ENCODE measurements around the gene TRABD2A. TPM values are rescaled to one million over a fixed set of nuclear protein-coding genes. Genes with fewer than 3 reads are reported as not detected.

TRABD2A gene
- total and polyA plus RNA-seq, 9 of the 15 experiments (the other 6 are each of a cell fraction or from before 2014, with no cell fraction given): 0.07 to 0.45 (median 0.25) TPM

DNA sequence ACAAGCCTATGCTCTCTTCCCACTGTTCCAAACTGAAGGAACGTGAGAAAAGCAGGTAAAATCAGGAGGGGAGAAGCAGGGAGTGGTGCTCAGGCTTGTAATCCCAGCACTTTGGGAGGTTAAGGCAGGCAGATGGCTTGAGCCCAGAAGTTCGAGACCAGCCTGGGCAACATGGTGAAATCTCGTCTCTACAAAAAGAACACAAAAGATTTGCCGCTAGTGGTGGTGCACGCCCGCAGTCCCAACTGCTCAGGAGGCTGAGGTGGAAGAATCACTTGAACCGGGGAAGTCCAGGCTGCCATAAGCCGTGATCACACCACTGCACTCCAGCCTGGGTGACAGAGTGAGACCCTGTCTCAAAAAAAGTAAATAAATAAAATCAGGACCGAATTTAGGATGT lies 23.3 kb upstream of the TRABD2A start (continued):
- TF ChIP-seq PBX2 (CRISPR knock-in tag; IDR thresholded peaks at IDR 0.05; ENCODE audit: low read depth) (no peak), PBX2 (tag; conservative IDR thresholded peaks at IDR 0.05; ENCODE audit: low read depth) (no peak), ZNF318 (IDR thresholded peaks at IDR 0.05; ENCODE audit: borderline replicate concordance in 1 of 2, low read depth in 1 of 2) (no peak)
